Motor neuron (in vitro differentiated cells): ENCODE results near the gene OBP2B. TPM values are rescaled to one million over a fixed set of nuclear protein-coding genes. Genes with fewer than 3 reads are reported as not detected.
"Not testable (repeated sequence)": the region's sequence is repeated elsewhere in the genome, so short reads cannot be mapped to it uniquely, and the experiment has no call there.

Experiments
- ATAC-seq, 8 experiments: fragments of 200-7000 bp; cut with Tn5 transposase; replicated peaks in 6 of 8; 2 replicates each; pipeline ENCODE4 v1.8.0; 2021; ENCODE audit warnings: mild to moderate bottlenecking in 8 of 8, moderate library complexity in 8 of 8
- H3K27ac ChIP-seq, 2 donors: fragments of 250-450 bp; sonication (Bioruptor Pico); 2 replicates each; pipeline ENCODE4 v1.9.0; 2021; ENCODE audit warnings: antibody characterized with exemption in 2 of 2, mild to moderate bottlenecking in 2 of 2, moderate library complexity in 1 of 2
- H3K4me1 ChIP-seq, 2 donors: fragments of 250-450 bp; sonication (Bioruptor Pico); replicated peaks in 1 of 2; 2 replicates each; pipeline ENCODE4 v1.6.1; 2021; ENCODE audit warnings: antibody characterized with exemption in 2 of 2, mild to moderate bottlenecking in 2 of 2, moderate library complexity in 1 of 2
- H3K4me3 ChIP-seq, 5 donors: fragments of 250-450 bp; sonication (Bioruptor Pico); 2 replicates each; pipeline ENCODE4 v1.9.0; 2021; ENCODE audit warnings: antibody characterized with exemption in 5 of 5, mild to moderate bottlenecking in 5 of 5, moderate library complexity in 4 of 5
- WGBS, 10 experiments: fragments of 450-650 bp; shearing (Covaris generic); methylation state at CpG; one replicate each; pipeline ENCODE4 v1.0.0; 2022; 5-methylcytosine and 5-hydroxymethylcytosine counted together
- in situ Hi-C, 9 experiments: fragments of 400-800 bp; cut with MboI; loops; one replicate each; pipeline ENCODE4 v1.15.0; 2021; ENCODE audit warnings: low sequenced_read_pairs in 9 of 9, low pct_unique_long_range_greater_than_20kb in 2 of 9; ENCODE audit not compliant: unreplicated experiment in 9 of 9
- total RNA-seq, 8 experiments: library from RNA; unstranded; fragments of 300-600 nt; gene quantifications; 2 replicates each; pipeline versions ENCODE4 v1.2.3 to v1.2.4, GENCODE V29; 2022

OBP2B gene
- total RNA-seq, 8 experiments from 2014 or later: 0.33 TPM; not detected in 7

GRCh38 chr9:133249337-133249736 is 40.3 kb upstream of the OBP2B start:
- ATAC-seq: no peak
- WGBS, 10 experiments: no CpG with 5 or more reads among the region's 1 CpG

GRCh38 chr9:133248726-133249295 is 39.8 kb upstream of the OBP2B start:
- 0 to 100% (median 82%) methylated on average over 1 to 4 of the region's 8 CpGs; no CpG with 5 or more reads in 4 of the 10 experiments for WGBS, 10 experiments
- in situ Hi-C loops: no loop called here
- H3K27ac ChIP-seq: no peak overlapping the region
- H3K4me3 ChIP-seq: no peak overlapping the region
- no peak for ATAC-seq
- no peaks in the 10 kb centered on the region for H3K4me1 ChIP-seq

More at GRCh38 chr9:133249337-133249736, 40.3 kb upstream of the OBP2B start:
- Histone ChIP-seq H3K27ac (no peak overlapping the region), H3K4me1 (no peaks in the 10 kb centered on the region), H3K4me3 (no peak overlapping the region)
- in situ Hi-C loops: no loop called here

- Histone ChIP-seq H3K4me3 (no peak overlapping the region), H3K4me1 (no peaks in the 10 kb centered on the region), H3K27ac (no peak overlapping the region)
- ATAC-seq: no peak
- WGBS, 10 experiments: 77% methylated on average over 5 of the region's 6 CpGs; no CpG with 5 or more reads in 9 of the 10 experiments
- in situ Hi-C loops: no loop called here
These were observed 38.6 kb upstream of the OBP2B start for GRCh38 chr9:133247632-133248031.

GRCh38 chr9:133246991-133247390 is 37.9 kb upstream of the OBP2B start:
- in situ Hi-C loops: no loop called here
- Histone ChIP-seq H3K4me3 (no peak overlapping the region), H3K27ac (no peak overlapping the region), H3K4me1 (no peaks in the 10 kb centered on the region)
- no peak for ATAC-seq
- WGBS, 10 experiments: 0 to 100% (median 39%) methylated on average over 1 to 5 of the region's 6 CpGs; no CpG with 5 or more reads in 6 of the 10 experiments

GRCh38 chr9:133246562-133246961 is 37.5 kb upstream of the OBP2B start:
- 63 to 100% (median 94%) methylated on average over 1 to 12 of the region's 16 CpGs; no CpG with 5 or more reads in 5 of the 10 experiments for WGBS, 10 experiments
- no peak for ATAC-seq
- H3K4me1 ChIP-seq: no peaks in the 10 kb centered on the region

GRCh38 chr9:133242991-133243390 is 33.9 kb upstream of the OBP2B start:
- in situ Hi-C loops: no loop called here
- WGBS, 10 experiments: 43 to 94% (median 80%) methylated on average over 5 to 8 of the region's 8 CpGs; no CpG with 5 or more reads in 1 of the 10 experiments

More at GRCh38 chr9:133246562-133246961, 37.5 kb upstream of the OBP2B start:
- Histone ChIP-seq H3K27ac (no peak overlapping the region), H3K4me3 (no peak overlapping the region)
- in situ Hi-C loops: no loop called here

GRCh38 chr9:133242241-133242640 is 33.2 kb upstream of the OBP2B start:
- H3K27ac ChIP-seq: no peak overlapping the region
- 33 to 95% (median 68%) methylated on average over 1 to 12 of the region's 14 CpGs; no CpG with 5 or more reads in 1 of the 10 experiments for WGBS, 10 experiments
- no peak for ATAC-seq
- no peak overlapping the region for H3K4me3 ChIP-seq
- in situ Hi-C loops: no loop called here
- H3K4me1 ChIP-seq: peaks cover 20 to 21% of the 10 kb centered on the region in 2 donors

More at GRCh38 chr9:133242991-133243390, 33.9 kb upstream of the OBP2B start:
- no peak overlapping the region for H3K4me3 ChIP-seq
- no peak overlapping the region for H3K27ac ChIP-seq
- H3K4me1 ChIP-seq: peaks cover 13 to 15% of the 10 kb centered on the region in 2 donors
- no peak for ATAC-seq

GRCh38 chr9:133239533-133240090 is 30.6 kb upstream of the OBP2B start:
- Histone ChIP-seq H3K27ac (no peak overlapping the region), H3K4me1 (peaks cover 23 to 25% of the 10 kb centered on the region in 2 donors), H3K4me3 (no peak overlapping the region)
- WGBS, 10 experiments: 80 to 100% (median 83%) methylated on average over 1 to 5 of the region's 18 CpGs; no CpG with 5 or more reads in 5 of the 10 experiments
- in situ Hi-C loops: no loop called here
- ATAC-seq: no peak

- ATAC-seq: peak; percentile 54 to 79 (median 59)
- 0 to 10% (median 3%) methylated on average over 2 to 8 of the region's 26 CpGs; no CpG with 5 or more reads in 7 of the 10 experiments for WGBS, 10 experiments
- H3K4me3 ChIP-seq: peak overlapping the region in 3 of 5 donors; percentile 10 to 18 (median 17)
- H3K4me1 ChIP-seq: peaks cover 23 to 25% of the 10 kb centered on the region in 2 donors
- no peak overlapping the region for H3K27ac ChIP-seq
- in situ Hi-C loops: no loop called here
These were observed 29.9 kb upstream of the OBP2B start for GRCh38 chr9:133238851-133239532.

GRCh38 chr9:133238272-133238850 is 29.3 kb upstream of the OBP2B start:
- in situ Hi-C loops: no loop called here
- WGBS, 10 experiments: 0 to 7% methylated on average over 2 of the region's 25 CpGs; no CpG with 5 or more reads in 8 of the 10 experiments
- Histone ChIP-seq H3K4me1 (peaks cover 23 to 25% of the 10 kb centered on the region in 2 donors), H3K4me3 (peak overlapping the region in 3 of 5 donors; percentile 10 to 18 (median 17)), H3K27ac (peak overlapping the region in 1 of 2 donors; percentile 31)
- peak; percentile 38 to 94 (median 82) for ATAC-seq

GRCh38 chr9:133237035-133237731 is 28.1 kb upstream of the OBP2B start:
- WGBS, 10 experiments: 0 to 51% (median 27%) methylated on average over 1 to 10 of the region's 17 CpGs
- Histone ChIP-seq H3K4me3 (no peak overlapping the region), H3K4me1 (peaks cover 23 to 25% of the 10 kb centered on the region in 2 donors), H3K27ac (peak overlapping the region in 1 of 2 donors; percentile 41)
- in situ Hi-C loops: no loop called here
- ATAC-seq: peak in 7 of 8 experiments; percentile 4 to 51 (median 26)

- peak overlapping the region in 1 of 2 donors; percentile 41 for H3K27ac ChIP-seq
- 65 to 83% methylated on average over 3 to 4 of the region's 19 CpGs; no CpG with 5 or more reads in 8 of the 10 experiments for WGBS, 10 experiments
- H3K4me3 ChIP-seq, ATAC-seq, in situ Hi-C loops: not testable (repeated sequence)
- peaks cover 23 to 25% of the 10 kb centered on the region in 2 donors for H3K4me1 ChIP-seq
These were observed 27.4 kb upstream of the OBP2B start for GRCh38 chr9:133236291-133237034.
